ENCODE results near the gene ZBED5. TPM values are rescaled to one million over a fixed set of nuclear protein-coding genes. Genes with fewer than 3 reads are reported as not detected.
"Not testable (repeated sequence)": the region's sequence is repeated elsewhere in the genome, so short reads cannot be mapped to it uniquely, and the experiment has no call there.

Gene ZBED5
- total and polyA plus RNA-seq, 8 donors, result 37.4 to 124 (median 116) TPM

DNA sequence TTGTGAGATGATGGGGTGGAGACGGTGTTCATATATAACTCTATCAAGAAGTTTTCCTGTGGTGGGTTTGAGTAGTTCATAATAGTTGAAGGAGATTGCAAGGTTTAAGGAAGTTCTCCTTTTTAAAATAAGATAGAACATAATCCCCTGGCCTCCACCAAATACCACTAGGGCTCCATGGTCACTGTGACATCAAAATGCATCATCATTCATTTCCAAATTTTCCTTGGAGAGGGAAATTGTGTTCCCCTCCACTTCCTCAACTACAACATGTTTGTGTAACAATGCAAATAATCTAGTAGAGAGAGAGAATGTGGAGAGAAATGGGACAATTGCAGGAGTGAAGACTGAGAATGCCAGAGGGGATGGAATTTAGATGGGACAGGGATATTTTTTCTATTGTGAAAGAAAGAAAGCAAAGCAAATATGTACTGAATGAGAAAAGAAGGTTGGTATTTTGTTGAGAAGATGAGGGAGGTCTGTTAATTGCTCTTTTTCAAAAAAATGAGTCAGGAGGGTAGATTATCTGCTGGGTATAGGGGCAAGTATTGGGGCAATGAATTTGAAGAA, 33.4 kb upstream of the ZBED5 start:
- H3K27me3 ChIP-seq, result no peaks in the 10 kb centered on the region
- DNase-seq, result no peak
- no peak overlapping the region for H3K4me3 ChIP-seq
- peaks cover 0 to 6% of the 10 kb centered on the region in 2 donors for H3K9me3 ChIP-seq
- no peaks in the 10 kb centered on the region for H3K4me1 ChIP-seq
- TF ChIP-seq, protein P1, sequence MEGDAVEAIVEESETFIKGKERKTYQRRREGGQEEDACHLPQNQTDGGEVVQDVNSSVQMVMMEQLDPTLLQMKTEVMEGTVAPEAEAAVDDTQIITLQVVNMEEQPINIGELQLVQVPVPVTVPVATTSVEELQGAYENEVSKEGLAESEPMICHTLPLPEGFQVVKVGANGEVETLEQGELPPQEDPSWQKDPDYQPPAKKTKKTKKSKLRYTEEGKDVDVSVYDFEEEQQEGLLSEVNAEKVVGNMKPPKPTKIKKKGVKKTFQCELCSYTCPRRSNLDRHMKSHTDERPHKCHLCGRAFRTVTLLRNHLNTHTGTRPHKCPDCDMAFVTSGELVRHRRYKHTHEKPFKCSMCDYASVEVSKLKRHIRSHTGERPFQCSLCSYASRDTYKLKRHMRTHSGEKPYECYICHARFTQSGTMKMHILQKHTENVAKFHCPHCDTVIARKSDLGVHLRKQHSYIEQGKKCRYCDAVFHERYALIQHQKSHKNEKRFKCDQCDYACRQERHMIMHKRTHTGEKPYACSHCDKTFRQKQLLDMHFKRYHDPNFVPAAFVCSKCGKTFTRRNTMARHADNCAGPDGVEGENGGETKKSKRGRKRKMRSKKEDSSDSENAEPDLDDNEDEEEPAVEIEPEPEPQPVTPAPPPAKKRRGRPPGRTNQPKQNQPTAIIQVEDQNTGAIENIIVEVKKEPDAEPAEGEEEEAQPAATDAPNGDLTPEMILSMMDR (IDR thresholded peaks at IDR 0.05), result no peak
- intact Hi-C loops (cut with DNase I), result no loop called here
- H3K36me3 ChIP-seq, result no peaks in the 10 kb centered on the region
- ATAC-seq, result no peak
- H3K27ac ChIP-seq, result no peak overlapping the region

DNA sequence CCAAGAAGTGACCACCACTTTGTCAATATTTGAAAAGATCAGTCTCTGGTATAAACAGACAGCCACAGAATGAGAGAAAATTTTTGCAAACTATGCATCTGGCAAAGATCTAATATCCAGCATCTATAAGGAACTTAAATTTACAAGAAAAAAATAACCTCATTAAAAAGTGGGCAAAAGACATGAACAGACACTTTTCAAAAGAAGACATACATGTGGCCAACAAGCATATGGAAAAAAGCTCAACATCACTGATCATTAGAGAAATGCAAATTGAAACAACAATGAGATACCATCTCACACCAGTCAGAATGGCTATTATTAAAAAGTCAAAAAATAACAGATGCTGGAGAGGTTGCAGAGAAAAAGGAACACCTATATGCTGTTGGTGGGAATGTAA, 32.2 kb upstream of the ZBED5 start:
- H3K27me3 ChIP-seq; H3K4me1 ChIP-seq; H3K27ac ChIP-seq; H3K4me3 ChIP-seq; ATAC-seq; H3K9me3 ChIP-seq; DNase-seq; intact Hi-C loops (cut with DNase I); H3K36me3 ChIP-seq: not testable (repeated sequence)

DNA sequence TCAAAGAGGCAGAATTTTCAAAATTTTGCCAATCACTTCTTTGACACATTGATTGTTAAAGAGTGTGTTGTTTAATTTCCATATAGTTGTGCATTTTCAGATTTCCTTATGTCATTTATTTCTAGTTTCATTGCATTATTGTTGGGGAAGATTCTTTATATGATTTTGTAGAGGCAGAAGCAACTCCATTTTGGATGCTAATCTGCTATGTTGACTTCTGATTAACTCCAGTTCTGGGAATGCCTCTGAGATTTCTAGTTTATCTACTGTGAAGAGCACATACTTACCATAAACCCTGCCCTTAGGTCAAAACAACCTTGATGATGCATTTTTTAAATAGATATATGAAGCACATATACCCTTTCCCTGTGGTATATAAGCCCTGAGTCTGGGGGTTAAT, 29.5 kb upstream of the ZBED5 start:
- TF ChIP-seq, protein P1 (IDR thresholded peaks at IDR 0.05), result no peak
- no peak for ATAC-seq

DNA sequence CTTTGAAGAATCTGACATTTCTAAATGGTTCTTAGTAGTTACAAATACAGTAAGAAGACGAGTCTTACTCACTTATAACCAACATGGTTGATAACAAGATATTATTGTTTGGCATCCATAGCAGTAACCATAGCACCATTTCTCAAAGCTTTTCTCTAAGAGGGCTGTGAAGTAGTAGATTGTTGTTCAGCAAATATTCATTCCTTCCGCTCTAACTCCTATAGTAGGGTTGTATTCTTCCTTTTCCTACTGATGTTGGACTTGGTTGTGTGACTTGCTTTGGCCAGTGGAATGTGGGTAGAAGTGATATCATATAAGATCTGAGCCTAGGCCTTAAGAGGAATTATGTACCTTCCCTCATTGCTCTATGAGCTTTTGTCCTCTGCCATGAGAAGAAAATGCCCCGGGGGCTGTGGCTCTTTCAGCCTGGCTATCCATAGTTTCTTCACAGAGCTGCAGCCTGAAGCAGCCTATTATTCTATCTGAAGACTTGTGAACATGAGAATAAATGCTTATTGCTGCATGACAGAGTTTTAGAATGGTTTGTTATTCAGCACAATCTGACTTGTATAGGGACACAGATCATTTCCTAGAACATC, 28.9 kb upstream of the ZBED5 start:
- TF ChIP-seq, protein P1 (IDR thresholded peaks at IDR 0.05), result no peak
- Histone ChIP-seq H3K4me1 (no peaks in the 10 kb centered on the region), H3K27me3 (no peaks in the 10 kb centered on the region), H3K9me3 (peaks cover 0 to 18% of the 10 kb centered on the region in 2 donors), H3K4me3 (no peak overlapping the region), H3K27ac (no peak overlapping the region), H3K36me3 (no peaks in the 10 kb centered on the region)
- ATAC-seq (no peak), DNase-seq (no peak)
- intact Hi-C loops (cut with DNase I), result no loop called here

More for the DNA sequence above, 29.5 kb upstream of the ZBED5 start:
- no peak for DNase-seq
- peaks cover 0 to 18% of the 10 kb centered on the region in 2 donors for H3K9me3 ChIP-seq
- intact Hi-C loops (cut with DNase I), result no loop called here
- no peaks in the 10 kb centered on the region for H3K4me1 ChIP-seq
- H3K27ac ChIP-seq, result no peak overlapping the region
- H3K36me3 ChIP-seq, result no peaks in the 10 kb centered on the region
- no peaks in the 10 kb centered on the region for H3K27me3 ChIP-seq
- no peak overlapping the region for H3K4me3 ChIP-seq

DNA sequence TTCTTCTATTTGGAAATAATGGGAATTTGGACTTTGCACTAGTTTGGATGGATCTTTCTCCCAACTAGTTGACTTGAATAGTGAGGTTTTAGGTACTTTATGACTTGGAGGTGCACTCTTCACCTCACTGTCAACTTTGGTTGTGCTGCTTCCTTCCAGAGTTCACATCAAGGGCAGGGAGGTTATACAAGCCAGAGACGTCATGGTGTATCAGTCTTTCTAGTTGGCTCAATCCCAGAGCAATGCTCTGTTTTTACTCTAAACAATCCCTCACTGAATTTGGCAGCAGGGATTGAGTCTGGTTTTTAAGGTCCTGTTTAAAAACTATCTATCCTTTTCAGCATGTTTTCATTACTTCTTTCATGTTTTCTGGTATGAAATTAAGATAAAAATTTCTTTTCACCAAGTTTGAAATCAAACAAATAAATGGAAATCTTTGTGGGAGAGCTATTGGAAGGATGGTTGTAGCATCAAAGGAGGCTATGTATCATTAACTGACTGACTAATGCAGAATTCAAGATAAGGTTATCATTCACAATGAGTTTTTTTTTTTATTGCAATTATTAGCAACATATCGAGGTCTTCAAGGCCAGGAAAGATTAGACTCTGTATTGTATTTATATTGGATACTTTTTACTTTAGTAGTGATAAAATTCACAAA, 28.0 kb upstream of the ZBED5 start:
- no peak for ATAC-seq
- Histone ChIP-seq H3K27me3 (no peaks in the 10 kb centered on the region), H3K27ac (no peak overlapping the region), H3K36me3 (no peaks in the 10 kb centered on the region), H3K9me3 (peaks cover 0 to 18% of the 10 kb centered on the region in 2 donors), H3K4me3 (no peak overlapping the region), H3K4me1 (no peaks in the 10 kb centered on the region)
- intact Hi-C loops (cut with DNase I), result no loop called here
- TF ChIP-seq, protein P1 (IDR thresholded peaks at IDR 0.05), result no peak
- DNase-seq, result peak in 1 of 4 donors; percentile 38

DNA sequence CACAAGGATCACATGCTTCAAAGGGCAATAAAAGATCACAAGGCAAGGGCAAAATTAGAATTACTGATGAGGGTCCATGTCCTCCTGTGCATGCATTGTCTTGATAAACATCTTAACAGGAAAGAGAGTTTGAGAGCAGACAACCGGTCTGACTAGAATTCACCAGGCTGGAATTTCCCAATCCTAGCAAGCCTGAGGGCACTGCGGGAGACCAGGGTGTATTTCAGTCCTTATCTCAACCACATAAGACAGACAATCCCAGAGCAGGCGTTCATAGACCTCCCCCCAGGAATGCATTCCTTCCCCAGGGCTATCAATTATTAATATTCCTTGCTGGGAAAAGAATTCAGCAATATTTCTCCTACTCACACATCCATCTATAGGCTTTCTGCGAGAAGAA, 26.4 kb upstream of the ZBED5 start:
- H3K4me1 ChIP-seq; H3K27ac ChIP-seq; DNase-seq; intact Hi-C loops (cut with DNase I); H3K4me3 ChIP-seq; H3K36me3 ChIP-seq; H3K27me3 ChIP-seq; ATAC-seq: not testable (repeated sequence)
- H3K9me3 ChIP-seq, result peaks cover 0 to 12% of the 10 kb centered on the region in 2 donors

All from left lung (tissue), 10 donors.